ENCODE measurements around the gene TSPAN7. TPM values are rescaled to one million over a fixed set of nuclear protein-coding genes. Genes with fewer than 3 reads are reported as not detected.

Gene TSPAN7
- total and polyA plus RNA-seq, 7 donors: 15.6 to 55.1 (median 21.0) TPM

DNA sequence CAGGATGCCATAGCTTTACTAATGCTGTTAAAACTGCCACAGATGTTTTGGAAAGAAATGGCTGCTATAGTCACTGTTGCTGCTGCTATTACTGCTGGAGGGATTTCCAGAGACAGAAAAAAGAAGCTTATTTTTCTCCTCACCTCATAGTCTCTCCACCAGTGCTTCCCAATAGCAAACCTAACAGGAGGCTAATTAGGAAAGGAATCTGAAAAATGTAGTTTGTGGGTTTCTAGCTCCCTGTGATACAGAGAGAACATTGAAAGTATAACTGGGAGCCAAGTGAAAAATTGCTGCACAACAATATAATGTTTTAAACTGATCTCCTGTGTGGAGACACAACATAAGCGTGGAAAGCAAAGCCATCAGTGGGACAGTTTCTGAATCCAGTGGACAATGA, 8.6 kb upstream of the TSPAN7 start:
- intact Hi-C loops (cut with DNase I): no loop called here
- WGBS, 2 donors: 89 to 100% methylated on average over 1 of the region's 1 CpG

DNA sequence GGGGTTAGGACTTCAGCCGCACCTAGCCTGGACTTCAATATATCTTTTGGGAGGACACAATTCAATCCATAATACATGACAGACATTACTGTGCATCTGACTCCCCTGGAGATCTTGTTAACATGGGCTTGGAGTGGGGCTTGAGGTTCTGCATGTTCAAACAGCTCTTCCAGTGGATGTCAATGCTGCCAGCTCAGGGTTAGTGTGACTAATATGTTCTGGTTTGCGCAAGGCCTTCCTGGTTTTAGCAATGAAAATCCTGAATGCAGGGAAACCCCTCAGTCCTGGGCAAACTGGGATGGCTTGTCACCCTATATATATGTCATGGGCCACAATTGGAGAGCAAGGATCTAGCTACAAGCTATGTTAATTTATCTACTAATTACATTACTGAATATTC, 2.7 kb upstream of the TSPAN7 start:
- H3K9me3 ChIP-seq: no peaks in the 10 kb centered on the region
- TF ChIP-seq POLR2AphosphoS5 (IDR thresholded peaks at IDR 0.05) (no peak), POLR2A (IDR thresholded peaks at IDR 0.05) (no peak), EP300 (IDR thresholded peaks at IDR 0.05) (no peak), CTCF (IDR thresholded peaks at IDR 0.05) (no peak)
- 96 to 99% methylated on average over 2 of the region's 2 CpGs for WGBS, 2 donors
- no peak overlapping the region for H3K4me3 ChIP-seq
- DNase-seq: no peak
- no peaks in the 10 kb centered on the region for H3K36me3 ChIP-seq
- intact Hi-C loops (cut with DNase I): no loop called here
- no peaks in the 10 kb centered on the region for H3K27me3 ChIP-seq
- H3K27ac ChIP-seq: no peak overlapping the region
- peaks cover 0 to 5% (median 0%) of the 10 kb centered on the region in 4 donors for H3K4me1 ChIP-seq

More for the DNA sequence above, 8.6 kb upstream of the TSPAN7 start:
- H3K4me3 ChIP-seq: no peak overlapping the region
- H3K27ac ChIP-seq: no peak overlapping the region
- H3K27me3 ChIP-seq: no peaks in the 10 kb centered on the region
- H3K4me1 ChIP-seq: no peaks in the 10 kb centered on the region
- no peak for DNase-seq
- H3K9me3 ChIP-seq: no peaks in the 10 kb centered on the region
- H3K36me3 ChIP-seq: no peaks in the 10 kb centered on the region
- no peak for TF ChIP-seq EP300 (IDR thresholded peaks at IDR 0.05)
- no peak for TF ChIP-seq CTCF (IDR thresholded peaks at IDR 0.05)
- no peak for TF ChIP-seq POLR2A (IDR thresholded peaks at IDR 0.05)
- no peak for TF ChIP-seq POLR2AphosphoS5 (IDR thresholded peaks at IDR 0.05)

DNA sequence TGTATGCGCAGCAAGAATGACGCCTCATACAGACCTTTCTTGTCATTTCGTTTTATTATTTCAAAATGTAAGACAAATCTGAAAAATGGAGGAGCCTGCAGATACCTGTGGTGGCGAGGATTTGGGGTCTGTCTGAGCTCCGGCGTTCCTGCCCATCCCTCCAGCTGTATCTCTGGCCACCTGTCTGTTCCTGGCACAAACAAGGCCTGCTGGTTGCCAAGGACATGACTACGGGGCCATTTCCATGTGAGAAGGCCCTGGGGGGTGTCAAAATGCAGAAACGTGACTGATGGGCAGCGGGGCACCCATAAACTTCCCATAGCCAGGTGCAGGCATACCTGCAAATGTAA, 591 bp upstream of the TSPAN7 start:
- 24 to 41% methylated on average over 9 of the region's 9 CpGs for WGBS, 2 donors
- H3K4me1 ChIP-seq: peaks cover 0 to 5% (median 0%) of the 10 kb centered on the region in 4 donors
- no peak for DNase-seq
- H3K36me3 ChIP-seq: no peaks in the 10 kb centered on the region
- intact Hi-C loops (cut with DNase I): loop anchor here (10.0 kb wide), 1 partner anchor 236 kb away; the partner anchor contains the start of gene RPGR
- no peaks in the 10 kb centered on the region for H3K9me3 ChIP-seq
- no peaks in the 10 kb centered on the region for H3K27me3 ChIP-seq
- H3K27ac ChIP-seq: peak overlapping the region; percentile 45 to 68 (median 53)
- H3K4me3 ChIP-seq: peak overlapping the region; percentile 34 to 53 (median 50)
- TF ChIP-seq CTCF (IDR thresholded peaks at IDR 0.05) (no peak), EP300 (IDR thresholded peaks at IDR 0.05) (no peak), POLR2AphosphoS5 (IDR thresholded peaks at IDR 0.05) (no peak), POLR2A (IDR thresholded peaks at IDR 0.05) (no peak)

GRCh38 chrX:38561951-38562719, 793 bp downstream of the TSPAN7 start:
- H3K4me3 ChIP-seq: peak overlapping the region; percentile 33 to 53 (median 50)
- peaks cover 0 to 5% (median 0%) of the 10 kb centered on the region in 4 donors for H3K4me1 ChIP-seq
- H3K36me3 ChIP-seq: no peaks in the 10 kb centered on the region
- intact Hi-C loops (cut with DNase I): loop anchor here (10.0 kb wide), 1 partner anchor 237 kb away; the partner anchor contains the start of gene RPGR
- TF ChIP-seq CTCF (IDR thresholded peaks at IDR 0.05) (no peak), POLR2AphosphoS5 (IDR thresholded peaks at IDR 0.05) (peak in 1 of 4 donors; percentile 2)
- H3K27ac ChIP-seq: peak overlapping the region; percentile 44 to 62 (median 54)
- H3K27me3 ChIP-seq: no peaks in the 10 kb centered on the region
- DNase-seq: peak; percentile 68
- H3K9me3 ChIP-seq: no peaks in the 10 kb centered on the region
- 1 to 4% methylated on average over 35 to 36 of the region's 38 CpGs for WGBS, 2 donors
